GM21447 (cell line): Measurements from ENCODE around the gene TREX2.

Experiments used
- ATAC-seq: cut with Tn5 transposase; IDR thresholded peaks from one replicate; pipeline ENCODE4 v1.9.1; 2021; ENCODE audit not compliant: unreplicated experiment

Gene TREX2

DNA sequence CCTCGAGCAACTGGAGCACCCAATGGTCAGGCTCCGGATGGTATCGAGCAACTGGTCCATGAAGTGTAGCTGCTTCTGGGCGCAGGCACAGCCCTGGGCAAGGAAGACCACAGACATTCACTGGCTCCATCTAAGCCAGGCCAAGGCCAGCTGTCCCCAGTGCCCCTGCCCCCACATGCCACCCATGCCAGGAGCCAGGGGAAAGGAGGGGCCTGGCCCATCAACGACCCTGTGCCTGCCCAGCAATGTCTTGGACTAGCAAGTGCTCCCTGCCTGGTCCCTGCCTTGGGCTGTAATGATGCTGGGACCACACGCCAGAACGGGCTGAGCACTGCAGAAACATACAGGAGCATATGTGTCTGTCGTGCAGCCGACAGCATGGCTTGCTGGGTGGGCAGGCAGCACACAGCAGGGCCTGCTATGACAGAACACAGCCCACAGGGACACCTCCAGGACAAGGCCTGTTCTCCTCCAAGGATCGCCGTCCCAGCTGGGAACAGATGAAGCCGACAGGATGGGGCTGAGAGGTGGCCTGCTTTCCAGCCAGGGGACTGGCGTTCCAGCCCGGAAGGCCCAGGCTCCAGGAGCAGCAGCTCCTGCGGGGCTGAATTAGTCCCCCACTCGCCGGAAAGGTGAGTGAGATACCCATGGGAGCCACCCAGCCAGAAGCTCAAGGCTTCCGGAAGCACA is 11.4 kb upstream of the TREX2 start:
- ATAC-seq = no peak

DNA sequence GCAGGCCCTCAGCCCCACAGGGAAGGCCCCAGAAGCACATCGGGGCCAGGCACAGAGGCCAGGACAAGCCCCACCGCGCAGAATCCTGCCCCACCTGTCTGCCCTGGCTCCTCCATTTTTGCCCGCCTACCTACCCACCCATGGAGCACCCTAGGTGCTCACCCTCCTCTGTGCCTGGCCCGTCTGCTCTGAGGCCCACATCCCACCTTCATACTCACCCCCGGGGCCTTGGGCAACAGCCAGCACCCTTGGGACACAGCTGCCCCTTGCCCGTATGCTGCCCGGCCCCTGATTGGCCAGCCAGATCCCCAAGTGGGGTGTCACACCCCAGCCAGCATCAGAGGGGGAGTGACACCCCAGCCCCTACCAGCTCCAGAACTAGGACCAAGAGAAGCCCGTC is 10.8 kb upstream of the TREX2 start:
- no peak for ATAC-seq

DNA sequence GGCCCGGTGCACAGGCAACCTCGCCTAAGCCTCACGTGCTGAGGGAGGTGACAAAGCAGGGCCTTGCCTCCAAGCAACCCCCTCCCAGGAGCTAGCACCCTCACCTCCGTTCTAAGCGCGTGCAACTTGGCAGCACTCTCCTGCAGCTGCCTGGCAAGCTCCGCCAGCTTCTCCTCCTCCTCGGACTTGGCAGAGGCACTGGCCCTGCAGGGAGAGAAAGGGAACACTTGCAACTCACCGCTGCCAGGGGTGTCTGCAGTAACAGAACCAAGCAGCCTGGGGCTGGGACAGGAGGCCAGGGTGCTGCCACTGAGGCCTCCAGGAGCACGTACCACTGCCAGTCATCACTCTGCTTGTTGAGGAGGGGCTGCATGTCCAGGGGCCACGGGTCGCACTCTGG is 10.3 kb upstream of the TREX2 start:
- ATAC-seq = no peak

DNA sequence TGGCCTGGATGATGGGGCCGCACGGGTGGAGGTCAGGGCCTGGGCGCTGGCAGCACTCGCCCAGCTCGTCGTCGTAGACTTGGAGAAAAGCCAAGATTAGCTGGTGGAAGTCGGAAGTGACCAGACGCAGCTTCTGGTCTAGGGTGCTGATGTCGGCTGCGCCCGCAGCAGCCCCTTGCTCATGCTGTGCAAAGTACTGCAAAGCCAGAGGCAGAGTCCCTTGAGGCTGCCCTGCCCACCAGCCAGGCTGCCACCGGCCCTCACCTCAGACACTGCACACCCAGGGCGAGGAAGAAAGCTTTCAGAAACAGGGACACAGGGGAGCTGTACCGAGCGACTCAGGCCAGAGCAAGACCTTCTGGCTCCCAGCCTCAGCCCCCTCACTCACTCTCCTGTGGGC is 9.7 kb upstream of the TREX2 start:
- ATAC-seq = no peak

DNA sequence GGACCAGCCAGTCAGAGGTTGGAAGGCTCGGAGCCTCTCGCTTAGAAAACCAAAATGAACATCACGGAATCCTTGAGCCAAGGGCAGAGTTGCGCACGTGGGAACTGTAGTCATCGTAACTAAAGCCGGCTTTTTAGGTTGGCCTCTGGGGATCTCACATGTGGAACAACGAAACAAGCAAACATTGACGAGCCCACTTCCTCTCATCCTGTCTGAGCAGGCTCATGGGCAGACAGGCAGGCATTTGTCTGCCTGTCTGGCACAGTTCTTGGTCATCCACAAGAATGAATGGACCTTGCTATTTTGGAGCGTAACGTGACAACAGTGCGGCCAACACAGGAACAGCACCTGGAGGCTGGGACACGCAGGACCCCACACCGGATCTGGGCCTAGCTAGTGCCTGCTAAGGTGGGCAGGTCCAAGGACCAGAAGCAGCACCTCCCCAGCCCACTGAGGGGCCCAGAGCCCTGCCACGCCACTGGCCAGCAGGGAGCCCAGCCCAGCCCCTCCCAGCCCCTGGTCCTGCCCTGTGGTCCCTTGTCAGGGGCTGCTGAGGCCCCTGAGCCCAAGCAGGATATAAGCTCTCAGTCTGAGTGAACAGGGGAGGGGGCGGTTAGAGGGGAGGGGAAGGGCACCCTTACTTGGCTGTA is 9.2 kb upstream of the TREX2 start:
- ATAC-seq = no peak

DNA sequence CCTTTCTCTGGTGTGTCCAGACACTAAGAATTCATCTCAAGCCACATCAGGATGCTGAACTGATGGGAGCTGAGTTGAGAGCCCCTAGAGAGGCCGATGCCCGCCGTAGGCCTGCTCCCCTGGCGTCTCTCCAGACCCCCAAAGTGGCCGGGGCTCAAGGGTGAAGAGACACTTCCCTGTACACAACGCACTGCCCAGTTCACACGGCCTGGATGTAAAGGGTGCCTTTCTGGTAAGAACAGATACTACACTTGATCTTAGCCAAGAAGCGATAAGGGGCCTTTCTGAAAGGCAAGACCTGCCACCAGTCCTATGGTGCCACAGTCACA is 5.1 kb upstream of the TREX2 start:
- no peak for ATAC-seq

DNA sequence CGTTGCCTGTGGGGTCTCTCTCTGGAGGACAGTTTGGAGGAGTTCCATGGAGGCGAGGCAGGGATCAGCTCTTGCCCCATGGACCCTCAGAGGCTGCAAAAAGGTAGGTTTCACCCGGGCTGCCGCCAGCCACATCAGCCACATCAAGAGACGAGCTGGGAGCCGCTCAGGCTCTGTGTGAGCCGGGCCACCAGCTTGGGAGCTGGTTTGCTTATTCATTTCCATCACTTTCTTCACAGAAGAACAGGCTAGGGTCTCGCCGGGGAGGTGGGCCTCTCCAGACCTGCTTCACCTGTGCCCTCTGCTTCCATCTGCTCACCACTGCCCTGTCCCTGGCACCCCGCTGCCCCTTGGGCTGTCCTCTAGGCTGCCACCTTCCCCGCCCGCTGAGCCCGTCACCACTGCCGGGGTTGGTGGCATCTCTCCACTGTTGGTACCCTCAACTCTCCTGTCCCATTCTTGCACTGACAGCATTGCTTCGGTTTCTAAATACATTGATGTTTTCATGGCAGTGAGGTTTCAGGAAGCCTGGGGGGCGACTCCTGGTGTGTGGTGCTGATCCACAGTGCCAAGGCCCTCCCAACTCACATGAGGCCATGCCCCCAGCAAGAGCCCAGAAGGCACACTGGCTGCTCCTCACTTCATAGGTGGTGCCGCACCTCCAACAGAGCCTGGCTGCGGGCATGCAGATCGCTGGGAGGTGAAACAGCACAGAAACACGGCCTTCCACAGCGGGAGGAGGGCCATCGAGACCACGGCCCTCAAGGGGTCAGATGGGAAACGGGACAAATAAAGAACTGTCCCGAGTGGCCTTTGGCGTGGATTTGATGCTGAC is 4.5 kb upstream of the TREX2 start:
- ATAC-seq = no peak

DNA sequence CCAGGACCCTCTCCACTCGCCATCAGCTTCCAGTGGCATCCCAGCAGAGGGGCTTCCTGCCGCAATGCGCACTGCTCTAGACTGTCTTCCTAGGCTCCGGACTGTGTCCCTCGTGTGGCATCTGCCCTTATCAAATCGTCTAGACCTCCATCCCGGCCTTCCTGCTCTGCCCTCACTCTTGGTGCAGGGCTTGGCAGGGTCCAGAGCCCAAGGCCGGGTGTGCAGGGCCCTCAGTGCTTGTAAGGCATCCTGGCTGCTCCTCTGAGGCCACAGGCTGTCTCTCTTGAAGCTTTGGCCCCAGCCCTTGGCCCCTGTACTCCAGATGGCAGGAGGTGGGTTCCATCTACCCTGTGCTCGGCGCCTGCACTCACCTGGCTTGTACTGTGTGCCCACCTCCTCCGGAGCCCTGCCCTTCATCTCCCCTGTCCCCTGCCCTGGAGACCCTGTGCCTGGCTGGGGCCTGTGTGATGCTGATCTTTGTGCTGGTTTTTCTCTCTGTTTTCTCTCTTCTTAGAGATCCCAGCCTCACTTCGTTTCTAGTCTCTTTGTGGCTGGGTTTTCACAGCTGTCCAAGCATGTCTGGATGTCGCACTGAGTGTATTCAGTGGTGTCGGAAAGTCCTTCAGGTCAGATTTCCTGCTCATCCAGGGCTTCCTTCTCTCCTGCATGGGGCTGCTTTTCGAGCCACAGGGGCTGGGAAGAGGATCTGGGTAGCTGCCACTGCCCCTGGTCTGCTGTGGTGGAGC is 3.7 kb upstream of the TREX2 start:
- ATAC-seq = no peak

DNA sequence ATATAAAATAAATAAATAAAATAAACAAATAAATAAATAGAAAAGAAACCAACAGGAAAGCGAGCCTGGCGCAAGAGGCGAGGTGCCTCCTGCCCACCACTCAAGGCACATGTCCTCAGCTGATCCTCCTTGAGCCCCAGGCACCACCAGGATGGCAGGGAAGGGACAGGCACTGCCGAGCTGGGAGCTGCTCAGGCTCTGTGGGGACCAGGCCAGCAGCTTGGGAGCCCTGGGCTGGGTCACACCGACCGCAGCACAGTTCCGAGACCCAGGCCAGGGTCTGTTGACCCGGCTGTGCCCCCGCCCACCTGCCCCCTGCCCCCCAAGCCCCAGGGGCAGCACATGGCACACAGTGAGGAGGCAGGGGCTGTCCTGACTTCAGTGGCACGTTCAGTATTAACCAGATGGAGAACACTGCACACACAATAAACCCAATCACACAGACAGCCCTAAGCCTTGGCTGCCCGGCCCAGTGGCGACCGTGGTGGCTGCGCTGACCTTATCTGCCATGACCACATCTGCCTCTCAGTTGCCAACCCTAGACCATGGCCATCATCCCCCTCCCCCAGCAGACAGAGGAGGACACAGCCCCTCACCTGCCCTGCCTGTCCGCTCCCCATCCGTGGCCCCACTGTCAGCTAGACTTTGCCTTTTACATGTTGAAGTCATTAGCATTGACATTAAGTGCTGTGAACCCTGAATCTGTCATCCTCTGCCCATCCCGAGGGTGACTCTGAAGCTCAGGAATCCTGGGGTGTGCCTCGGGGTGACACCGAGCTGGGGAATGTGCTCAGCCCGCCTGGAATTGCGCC is 2.9 kb upstream of the TREX2 start:
- no peak for ATAC-seq

DNA sequence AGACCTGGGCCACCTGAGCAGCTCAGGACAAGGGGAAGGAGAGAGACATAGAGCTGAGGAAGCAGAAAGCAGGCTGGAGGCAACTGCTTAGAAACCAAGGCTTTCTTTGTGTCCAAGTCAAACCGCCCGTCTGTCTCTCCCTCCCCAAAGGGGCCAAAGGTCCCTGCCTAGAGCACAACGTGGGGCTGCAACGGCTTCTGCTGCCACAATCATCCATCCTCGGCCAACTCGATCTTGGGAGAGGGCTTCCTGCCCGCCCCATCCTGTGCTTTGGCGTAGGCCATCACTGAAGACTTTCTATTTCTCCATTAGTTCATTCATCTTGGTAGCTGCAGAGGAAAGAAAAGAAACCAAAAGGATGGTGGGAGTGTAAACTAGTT is 1.7 kb upstream of the TREX2 start:
- ATAC-seq = no peak

DNA sequence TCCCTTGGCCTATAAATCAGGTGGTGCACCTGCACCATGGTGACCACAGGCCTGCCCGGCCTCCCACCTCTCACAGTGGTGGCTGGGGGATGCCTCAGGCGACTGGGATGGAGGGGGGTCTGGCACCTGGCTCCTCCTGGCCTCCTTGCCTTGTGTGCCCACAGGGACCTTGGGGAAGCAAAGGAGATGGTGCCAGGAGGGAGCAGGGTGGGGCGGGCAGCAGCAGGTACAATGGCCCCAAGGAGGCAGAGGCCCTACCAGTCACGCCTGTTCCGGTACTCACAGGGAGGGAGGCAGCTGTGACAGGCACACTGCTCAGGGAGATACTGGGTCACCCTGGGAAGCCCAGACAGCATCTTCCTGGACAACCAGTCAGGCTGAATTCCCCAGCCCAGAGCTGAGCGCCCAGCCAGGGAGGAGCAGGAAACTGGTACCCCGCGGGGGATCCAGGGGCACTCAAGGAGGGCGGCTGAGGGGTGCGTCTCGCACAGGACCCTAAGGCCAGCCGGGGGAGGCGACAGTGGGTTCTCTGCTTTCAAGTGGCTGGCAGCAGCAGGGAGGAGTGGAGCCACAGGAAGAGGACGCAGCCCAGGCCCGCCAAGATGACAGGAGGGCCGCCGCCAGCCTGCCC is 1.2 kb upstream of the TREX2 start:
- no peak for ATAC-seq

DNA sequence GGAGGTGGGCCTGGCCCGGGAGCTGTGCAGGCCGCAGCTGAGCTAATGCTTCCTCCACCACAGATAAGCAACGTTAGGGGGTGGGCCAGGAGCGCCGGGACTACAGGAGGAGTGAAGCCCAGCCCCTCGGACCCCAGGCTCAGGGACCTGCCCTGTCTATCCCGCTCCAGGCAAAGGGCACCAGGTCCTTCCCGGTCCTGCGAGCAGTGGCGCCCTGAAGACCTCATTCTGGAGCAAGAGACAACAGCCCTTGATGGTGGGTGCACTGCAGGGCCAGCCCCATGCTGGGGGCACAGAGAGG is 730 bp upstream of the TREX2 start:
- ATAC-seq = no peak

DNA sequence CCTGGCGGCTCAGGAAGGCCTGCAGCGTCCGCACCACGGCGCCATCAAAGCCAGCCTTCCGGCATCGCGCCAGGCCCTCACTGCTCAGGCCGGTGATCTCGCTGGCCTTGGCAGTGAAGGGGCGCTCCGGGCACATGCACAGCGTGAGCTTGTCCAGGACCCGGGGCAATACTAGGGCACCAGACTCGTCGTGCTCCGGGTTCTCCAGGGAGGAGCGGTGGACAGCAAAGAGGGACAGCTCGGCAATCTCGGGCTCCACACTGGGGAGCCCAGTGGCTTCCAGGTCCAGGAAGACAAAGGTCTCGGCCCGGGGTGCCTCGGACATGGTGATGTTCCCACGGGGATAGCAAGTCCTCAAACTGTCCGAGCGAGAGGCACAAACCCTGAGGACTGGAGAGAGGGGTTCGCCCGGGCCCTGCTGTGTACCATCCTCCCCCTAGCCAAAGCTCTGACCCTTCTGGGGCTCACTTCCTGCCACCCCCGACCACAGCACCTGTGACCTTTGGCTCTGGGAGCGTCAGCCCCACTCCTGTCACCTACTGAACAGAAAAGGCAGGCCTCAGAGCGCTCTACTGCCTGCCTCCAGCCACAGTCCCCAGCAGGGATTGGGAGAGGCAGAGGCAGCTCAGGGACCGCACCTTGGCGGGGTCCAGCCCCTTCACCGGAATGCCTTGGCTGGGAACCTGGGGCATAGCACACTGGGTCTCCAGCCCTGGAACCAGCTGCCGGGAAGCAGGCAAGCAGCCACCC is 575 bp downstream of the TREX2 start:
- ATAC-seq = no peak

DNA sequence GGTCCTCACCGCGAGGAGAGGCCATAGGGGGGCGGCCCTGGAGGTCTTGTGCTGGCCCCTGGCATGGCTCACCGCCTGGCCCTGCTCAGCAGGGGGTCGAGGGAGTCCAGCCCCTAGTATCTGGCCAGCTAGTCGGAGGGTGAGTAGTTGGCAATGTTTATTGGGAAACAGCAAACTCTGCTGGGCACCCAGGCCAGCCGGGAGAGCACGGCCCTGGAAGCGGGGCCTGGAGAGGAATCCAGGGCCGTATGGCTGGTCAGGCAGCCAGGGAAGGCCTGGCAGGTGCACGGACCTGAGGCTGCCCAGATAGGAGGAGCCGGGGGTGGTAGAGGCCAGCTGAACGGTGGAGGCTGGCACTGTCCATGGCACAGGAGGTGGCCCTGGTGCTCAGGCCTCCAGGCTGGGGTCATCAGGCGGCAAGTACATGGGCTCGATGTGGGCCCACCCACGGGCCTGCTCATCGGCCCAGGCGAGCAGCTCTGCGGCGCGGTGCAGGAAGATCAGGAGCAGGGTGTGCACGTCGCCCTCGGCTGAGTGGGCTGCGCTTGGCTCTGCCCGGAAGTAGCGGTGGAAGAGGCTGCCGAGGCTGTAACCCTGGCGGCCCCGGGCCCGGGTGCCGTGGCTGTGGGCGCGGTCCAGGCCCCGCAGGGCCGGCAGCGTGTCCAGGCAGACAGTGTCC is 1.4 kb downstream of the TREX2 start:
- no peak for ATAC-seq

DNA sequence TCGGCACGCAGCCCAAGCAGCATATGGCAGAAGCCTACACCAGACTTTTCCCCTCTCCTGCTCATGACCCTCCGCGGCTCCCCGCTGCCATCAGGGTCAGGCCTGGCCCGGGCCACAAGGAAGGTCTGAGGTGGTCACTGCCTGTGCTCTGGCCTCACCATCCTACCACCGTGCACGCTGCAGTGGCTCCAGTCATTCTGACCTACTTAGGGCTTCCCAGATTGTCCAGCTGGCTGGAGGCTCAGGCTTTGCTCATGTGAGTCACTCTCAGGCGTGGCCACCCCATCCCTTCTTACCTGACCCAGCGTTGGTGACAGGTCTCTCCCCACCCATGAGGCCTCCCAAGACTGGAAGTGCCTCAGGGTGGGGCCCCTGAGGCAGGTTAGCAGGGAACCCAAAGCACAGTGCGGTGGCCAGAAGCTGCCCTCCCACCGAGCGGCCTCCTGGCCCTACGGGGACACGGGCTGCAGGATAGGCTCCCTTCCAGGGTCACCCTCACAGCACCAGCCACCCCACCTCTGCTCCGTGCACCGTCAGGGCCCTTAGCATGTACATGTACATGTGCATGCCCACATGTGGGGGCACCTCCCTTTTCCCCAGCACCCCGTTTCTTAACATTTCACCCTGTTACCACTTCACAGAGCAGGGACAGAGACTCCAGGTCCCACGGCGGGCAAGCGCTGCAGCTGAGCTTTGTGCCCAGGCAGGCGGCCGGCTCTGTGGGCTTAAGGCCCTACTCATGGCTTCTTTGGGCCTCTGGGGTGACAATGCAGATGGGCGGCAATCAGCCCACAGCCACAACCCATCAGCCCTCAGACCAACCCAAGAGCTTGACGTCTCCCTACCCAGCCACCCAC is 2.2 kb downstream of the TREX2 start:
- no peak for ATAC-seq

DNA sequence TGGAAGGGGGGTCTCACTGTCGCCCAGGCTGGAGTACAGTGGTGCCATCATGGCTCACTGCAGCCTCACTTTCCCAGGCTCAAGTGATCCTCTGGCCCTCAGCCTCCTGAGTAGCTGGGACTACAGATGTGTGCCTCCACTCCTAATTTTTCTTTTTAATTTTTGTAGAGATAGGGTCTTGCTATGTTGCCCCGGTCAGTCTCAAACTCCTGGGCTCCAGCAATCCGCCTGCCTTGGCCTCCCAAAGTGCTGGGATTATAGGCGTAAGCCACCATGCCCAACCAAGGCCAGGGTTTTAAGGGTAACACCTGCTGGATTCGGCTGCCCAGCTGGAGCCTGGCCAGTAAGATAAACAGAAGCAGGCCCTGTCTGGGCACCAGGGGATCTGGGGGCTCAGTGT is 3.4 kb downstream of the TREX2 start:
- ATAC-seq = no peak

DNA sequence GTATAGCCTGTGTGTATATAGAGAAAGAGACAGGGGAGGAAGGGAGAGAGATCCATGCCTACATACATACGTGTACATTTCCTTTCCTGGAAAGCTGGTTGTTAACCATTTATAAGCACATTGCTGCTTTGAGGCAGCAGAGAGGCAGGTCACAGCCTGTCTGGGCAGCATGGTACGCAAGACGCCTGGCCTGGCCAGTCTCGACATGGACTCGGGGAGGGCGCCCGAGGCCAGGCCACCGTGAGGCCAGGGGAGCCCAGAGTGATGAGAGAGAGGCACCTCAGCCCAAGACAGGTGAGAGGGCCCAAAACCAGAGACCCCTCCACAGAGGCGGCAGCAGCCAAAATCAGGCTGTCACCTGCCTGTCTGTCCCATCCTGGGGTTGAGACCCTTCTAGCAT is 3.9 kb downstream of the TREX2 start:
- ATAC-seq = no peak

DNA sequence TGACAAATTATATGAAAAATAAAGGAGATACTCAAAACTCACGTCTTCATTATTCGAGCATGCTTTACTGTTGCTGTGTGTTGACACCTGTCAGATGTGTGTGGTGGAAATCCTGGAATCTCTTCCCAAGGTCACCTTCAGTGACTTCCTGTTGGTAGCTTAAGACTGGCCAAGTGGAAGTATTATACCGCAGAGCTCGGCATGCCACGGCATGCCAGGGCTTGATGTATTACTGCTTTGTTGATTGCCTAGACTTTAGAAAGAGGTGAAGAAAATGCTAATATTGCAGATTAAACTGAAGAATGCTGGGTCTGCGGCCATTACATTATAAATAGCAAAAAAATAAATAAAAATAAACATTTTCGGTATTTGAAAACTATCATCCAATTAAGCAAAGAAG is 4.6 kb downstream of the TREX2 start:
- ATAC-seq = no peak
